Frontal cortex (tissue), 4 donors: ENCODE measurements around the gene SP4. TPM values are rescaled to one million over a fixed set of nuclear protein-coding genes. Genes with fewer than 3 reads are reported as not detected.
A peak's percentile ranks its signal among the peaks of the same experiment; 100 is the strongest.

Experiments
- DNase-seq, 2 donors: peaks; one replicate each; pipeline ENCODE4 v3.0.0; 2012; ENCODE audit warnings: low spot score in 2 of 2
- FAIRE-seq: peaks from 2 replicates; lab custom pipeline; 2012; peaks lifted over from hg19 to GRCh38; lab: Jason Lieb, UNC
- total RNA-seq: library from RNA; depleted of rRNA; stranded (reverse); fragments of >200 nt; gene quantifications from one replicate; pipeline ENCODE4 v1.2.3, GENCODE V29; 2014
- donor health status: control.
- donor health status: control.
- donor health status: control.

Gene SP4
- total RNA-seq: 74.6 TPM

DNA sequence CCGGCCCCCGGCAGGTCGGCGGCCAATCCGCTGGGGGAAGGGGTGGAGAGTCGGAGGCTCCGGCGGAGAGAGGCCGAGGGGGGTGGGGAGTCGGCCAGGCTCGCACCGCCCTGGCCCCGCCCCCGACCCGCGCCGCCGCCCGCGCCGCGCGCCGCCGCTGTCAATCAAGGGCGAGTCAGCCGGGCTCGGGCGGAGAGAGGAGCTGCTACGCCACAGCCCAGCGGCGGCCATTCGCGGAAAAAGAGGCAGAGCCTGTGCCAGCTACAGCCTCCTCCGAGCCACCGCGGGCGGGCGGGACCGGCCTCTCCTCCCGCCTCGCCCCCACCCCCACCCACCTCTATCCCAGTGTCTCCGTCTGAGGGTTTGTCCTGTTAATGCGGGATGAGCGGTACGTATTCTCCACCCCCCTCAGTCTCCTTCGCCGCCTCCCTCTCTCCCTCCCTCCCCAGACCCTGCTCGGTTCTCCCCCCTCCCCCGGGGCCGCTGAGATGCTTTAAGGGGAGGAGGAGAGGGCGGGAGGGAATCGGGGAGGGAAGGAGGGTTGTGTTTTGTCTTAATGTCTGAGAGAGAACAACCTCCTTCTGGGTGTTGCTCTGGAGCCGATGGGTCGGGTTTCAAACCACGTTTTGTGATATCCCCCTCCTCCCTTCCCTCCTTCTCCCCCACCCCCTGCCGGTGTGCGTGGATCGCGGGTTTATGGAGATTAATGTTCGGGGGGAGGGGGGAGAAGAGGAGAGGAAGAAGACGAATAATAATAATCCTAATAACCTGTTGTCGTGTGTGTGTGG, at the start of gene SP4:
Gene SP4 (plus strand): TSS at position 213 of the 788 bp plus-strand sequence. CDS start 169 bp downstream, at position 382.
- DNase-seq (peak; percentile 93), FAIRE-seq (no peak)

DNA sequence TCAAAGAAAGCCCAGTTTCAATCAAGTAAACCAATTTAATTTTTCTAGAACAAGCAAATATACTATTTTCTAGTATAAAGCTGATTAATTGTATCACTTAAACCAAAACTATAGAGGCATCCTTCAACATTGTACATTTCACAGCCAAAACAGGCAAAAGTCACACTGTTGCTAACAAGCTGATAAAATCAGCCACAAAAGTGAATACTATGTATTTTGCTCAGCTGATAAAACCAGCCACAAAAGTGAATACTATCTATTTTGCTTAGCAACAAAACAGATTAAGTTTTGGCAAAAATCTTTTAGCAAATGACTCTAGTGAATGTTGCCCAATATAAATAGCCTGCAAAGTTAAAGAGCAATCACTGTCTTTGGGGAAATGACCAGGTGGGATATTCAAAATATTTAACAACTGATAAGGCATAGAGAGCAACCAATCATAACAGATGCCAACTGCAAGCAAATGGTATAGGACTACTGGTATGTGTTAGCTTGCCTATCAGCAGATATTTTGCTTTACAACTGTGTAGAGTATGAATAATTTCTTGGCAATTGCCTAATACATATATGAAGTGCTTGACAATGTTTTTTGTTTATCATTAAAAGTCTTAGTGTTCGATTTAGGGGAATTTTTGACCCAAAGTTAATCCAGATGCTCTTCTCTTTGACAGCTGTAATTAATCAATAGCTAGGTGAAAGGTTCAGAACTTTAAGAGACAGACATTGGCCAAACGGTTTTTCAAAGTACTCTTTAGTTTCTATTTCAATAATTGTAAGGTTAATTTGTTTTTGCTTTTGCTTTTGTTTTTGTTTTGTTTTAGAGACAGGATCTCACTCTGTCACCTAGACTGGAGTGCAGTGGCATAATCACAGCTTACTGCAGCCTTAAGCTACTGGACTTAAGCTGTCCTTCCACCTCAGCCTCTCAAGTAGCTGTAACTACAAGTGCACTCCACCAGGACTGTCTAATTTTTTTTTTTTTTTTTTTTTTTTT, 44.4 kb upstream of the SP4 start:
- DNase-seq (no peak), FAIRE-seq (no peak)

DNA sequence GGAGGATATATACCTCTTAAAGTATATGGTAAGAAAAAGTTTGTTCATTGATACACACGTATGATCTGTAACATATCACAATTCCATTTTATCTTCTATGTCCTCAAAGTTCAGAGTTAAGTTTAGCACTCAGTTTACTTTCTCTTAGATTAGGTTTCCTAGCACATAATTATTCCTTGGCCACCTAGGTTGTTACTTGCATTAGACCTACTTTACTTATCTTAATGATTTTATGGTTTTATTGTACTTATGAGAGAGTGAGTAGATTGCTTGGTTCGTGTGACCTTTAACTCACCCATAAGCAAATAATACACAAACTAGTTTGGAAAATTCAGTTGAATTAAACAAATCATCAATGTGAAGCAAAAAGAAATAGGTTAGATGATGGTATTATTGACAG, 33.9 kb upstream of the SP4 start:
- DNase-seq (no peak), FAIRE-seq (no peak)

DNA sequence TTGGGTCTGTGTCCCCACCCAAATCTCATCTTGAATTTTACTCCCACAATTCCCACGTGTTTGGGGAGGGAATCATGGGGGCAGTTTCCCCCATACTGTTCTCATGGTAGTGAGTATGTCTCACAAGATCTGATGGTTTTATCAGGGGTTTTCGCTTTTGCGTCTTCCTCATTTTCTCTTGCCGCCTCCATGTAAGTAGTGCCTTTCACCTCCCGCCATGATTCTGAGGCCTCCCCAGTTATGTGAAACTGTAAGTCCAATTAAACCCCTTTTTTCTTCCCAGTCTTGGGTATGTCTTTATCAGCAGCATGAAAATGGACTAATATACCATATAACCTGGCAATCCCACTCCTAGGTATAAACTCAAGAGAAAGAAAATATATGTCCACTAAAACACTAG, 25.9 kb upstream of the SP4 start:
- DNase-seq (no peak), FAIRE-seq (no peak)

DNA sequence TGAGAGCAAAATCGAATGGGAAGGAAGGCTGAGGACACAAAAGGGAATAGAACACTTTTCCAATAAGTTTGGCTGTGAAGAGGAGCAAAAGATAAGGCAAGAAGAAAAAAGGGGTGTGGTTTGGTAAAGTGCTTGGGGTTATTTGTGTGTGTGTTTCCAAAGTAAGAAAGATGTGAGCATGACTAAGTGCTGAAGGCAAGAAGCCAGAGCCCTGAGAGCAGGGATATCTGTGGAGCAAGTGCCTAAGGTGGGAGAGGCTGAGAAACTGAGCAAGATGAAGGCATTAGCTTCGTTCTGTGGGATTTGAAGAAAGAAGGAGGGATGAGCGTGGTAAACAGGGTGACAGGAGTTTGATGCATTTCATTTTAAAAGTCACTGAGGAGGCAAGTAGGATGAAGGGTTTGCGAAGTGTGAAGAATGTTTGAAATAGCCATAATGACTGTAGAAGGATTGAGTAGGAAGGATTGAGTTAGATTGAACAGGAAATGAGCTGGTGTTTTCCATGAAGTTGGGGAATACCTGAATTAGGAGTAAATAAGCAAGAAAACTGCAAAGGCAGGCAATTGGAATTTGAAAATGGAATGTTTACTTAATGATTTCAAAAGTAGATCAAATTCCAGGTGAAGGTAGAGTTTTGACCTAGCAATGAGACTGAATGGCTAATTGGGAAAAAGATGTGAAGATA, 19.9 kb upstream of the SP4 start:
- FAIRE-seq (no peak), DNase-seq (no peak)

DNA sequence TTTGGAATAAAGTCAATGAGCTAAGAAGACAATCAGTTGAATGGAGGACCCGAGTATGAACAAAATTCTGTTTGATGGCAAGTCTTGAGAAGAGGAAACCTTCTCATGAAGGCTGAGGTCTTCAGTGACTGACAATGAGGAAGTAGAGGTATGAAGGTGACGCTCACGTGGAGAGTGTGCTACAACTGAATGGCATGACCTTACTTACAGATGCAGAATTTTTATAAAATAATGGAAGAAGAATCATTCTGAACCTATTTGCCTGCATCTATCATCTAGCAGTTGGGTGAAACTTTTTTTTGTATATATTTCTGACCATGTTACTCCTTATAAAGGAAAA, 19.4 kb upstream of the SP4 start:
- no peak for FAIRE-seq

DNA sequence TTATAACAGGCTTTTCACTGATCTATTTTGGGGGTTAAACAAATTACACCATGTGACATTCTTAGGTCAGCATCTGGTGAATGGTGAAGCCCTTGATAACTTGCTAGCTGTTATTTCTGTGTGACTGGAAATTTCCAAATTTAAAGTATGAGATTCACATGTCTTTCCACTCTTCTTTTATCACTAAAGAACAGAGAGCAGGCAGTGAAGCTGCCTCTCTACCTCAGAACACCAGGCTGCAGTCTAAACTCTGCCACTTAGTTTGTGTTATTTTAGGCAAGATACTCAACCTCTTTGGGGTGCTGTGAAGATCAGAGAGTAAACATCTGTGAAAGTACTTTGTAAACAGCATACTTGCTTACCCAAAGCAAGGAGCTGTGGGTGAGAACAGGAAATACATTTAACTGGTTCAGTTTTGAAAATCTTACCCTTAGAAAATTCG, 15.5 kb upstream of the SP4 start:
- DNase-seq (no peak), FAIRE-seq (no peak)

More for the DNA sequence above, 19.4 kb upstream of the SP4 start:
- no peak for DNase-seq

DNA sequence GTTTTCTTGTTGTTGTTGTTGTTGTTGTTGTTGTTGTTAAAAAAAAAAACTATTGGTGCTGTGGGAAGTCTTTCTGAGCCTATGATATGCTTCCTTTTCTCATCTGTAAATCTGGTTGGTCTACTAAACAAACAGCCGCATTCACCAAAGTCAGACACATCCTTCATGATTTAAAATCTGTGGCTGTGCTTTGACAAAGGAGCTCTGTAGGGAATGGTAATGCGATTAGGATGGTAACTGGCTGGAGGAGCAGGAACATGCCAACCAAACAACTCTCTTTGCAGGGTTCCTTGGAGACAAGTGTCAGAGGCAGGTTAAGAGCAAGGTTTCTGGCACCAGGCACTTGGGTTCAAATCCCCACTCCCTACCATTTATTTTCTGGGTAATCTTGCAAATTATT, 14.9 kb upstream of the SP4 start:
- no peak for FAIRE-seq
- peak; percentile 30 to 40 for DNase-seq

DNA sequence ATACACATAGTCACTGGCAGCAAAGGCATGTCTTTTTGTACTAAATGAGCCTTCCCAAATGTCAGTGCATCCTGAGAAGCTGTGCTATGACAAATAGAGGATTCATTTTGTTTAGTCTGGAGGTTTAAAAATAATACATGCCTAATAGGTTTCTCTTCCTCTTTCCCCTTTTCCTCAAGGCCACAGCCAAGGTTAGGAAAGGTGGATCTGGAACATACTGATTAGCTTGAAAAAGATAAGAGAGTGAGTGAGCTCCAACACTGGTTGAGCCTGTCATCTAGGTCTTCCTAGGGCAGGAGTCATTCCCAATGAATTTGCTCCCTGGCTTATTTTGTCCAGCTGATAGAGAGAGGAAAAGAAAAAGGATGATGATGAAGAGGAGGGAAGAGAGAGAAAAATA, 14.4 kb upstream of the SP4 start:
- no peak for DNase-seq
- no peak for FAIRE-seq

DNA sequence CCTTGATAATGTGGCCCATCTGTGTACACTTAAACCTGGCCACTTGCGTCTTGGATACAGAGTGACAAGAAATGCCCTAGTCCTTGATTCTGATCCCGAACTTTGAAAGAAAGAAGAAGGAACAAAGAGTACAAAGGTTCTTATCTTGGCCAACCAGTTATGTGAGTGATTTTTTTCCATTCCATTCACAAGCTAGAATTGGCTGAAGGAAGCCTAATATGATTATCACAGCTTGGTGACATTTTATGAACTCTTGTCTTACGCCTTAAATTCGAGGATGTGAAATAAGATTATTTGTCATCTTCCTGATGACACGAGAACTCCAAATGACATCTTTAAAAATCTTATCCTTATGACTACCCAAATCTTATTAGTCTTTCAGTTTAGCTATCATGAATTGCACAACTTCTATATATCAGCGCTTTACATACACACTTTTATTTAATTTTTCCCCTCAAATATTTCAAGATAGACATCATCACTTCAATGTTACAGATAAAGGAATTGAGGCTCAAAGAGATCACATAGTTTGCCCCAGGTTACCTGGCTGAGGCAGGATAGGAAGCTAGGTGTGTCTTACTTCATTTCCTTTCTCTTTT, 13.0 kb upstream of the SP4 start:
- FAIRE-seq (no peak), DNase-seq (no peak)

DNA sequence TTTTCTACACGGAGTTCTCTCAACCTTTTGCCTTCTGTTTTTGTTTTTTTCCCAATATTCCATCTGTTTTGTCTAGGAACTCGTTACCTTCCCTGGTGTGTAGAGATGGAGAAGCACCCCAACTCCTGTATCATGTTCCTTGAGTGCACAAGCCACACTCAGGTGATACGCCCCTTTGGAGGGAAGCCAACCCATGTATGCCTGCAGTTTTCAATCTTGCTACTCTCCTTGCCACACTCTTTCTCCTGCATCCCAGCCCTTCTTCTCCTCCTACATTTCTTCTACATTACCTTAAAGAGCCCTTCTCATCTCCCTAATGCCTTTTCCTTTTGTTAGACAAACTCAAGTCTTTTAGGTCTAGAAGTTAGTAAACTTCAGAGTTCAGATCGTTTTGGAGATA, 10.2 kb upstream of the SP4 start:
- DNase-seq (no peak), FAIRE-seq (no peak)

DNA sequence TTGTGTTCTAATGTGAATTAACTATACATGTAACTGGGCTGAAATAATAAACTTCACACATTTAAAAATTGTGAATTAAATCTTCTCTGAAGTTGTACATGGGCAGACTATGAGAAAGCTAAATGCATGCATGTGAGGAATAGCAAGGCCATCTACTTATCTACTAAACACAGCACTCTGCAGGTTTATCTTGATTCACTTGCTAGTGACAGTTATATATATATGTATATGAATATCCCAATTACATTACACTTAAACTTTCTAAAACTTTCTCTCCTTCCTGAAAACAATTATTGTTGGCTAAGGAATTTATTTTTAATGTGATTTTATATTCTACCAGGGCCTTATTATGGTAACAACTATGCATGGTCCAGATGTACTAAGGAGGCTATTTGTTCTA, 5.1 kb upstream of the SP4 start:
- FAIRE-seq: no peak
- DNase-seq: no peak

DNA sequence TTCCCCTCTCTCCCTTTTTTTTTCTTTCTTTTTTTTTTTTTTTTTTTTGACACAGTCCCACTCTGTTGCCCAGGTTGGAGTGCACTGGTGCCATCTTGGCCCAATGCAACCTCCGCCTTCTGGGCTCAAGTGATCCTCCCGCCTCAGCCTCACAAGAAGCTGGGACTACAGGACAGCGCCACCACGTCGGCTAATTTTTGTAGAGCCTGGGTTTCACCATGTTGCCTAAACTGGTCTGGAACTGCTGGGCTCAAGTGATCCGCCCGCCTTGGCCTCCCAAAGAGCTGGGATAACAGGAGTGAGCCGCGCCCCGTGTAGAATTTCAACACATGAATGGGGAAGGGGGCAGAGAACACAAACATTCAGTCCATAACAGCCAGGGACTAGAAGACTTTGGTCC, 2.6 kb upstream of the SP4 start:
- no peak for DNase-seq
- FAIRE-seq: no peak

DNA sequence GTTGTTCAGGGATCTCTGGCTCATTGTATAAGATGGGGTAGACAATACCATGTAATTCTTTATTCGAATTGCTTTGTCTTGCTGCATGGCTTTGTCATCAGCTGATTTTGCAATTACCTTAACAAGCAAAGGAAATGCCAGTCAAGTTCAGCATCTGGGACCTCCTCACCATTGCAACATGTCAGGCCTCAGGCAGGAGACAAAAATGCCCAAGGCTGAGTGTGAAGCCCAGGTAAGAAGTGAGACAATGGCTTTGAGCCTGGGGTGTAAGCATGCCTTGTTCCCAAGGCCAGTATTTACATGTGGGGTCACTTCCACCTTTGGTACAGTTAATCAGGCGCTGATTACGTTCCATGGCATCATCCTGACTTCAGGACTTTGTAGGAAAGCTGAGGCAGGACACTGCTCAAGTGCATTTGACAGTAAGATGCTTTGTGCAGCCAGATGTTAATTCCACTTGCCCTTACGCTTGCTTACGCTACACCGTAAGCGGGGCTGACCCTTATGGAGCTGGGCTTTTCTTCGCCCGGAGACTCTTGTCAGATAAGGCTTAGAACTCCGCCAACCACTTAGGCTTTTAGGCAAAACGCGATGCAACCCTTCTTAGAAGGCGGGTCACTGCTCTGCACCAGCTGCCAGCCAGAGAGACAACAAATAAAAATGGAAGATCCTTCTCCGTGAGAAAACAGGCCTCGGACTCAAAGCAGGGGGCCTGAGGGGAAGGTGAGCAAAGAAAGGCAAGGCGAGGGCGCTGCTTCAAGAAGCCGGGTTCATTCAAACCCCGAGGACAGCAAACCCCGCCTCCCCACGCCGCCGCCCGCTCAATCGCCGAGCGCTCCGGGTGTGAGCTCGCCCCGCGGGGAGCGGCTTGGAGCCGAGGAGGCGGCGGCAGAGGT, 1.3 kb upstream of the SP4 start:
- DNase-seq (no peak), FAIRE-seq (no peak)

DNA sequence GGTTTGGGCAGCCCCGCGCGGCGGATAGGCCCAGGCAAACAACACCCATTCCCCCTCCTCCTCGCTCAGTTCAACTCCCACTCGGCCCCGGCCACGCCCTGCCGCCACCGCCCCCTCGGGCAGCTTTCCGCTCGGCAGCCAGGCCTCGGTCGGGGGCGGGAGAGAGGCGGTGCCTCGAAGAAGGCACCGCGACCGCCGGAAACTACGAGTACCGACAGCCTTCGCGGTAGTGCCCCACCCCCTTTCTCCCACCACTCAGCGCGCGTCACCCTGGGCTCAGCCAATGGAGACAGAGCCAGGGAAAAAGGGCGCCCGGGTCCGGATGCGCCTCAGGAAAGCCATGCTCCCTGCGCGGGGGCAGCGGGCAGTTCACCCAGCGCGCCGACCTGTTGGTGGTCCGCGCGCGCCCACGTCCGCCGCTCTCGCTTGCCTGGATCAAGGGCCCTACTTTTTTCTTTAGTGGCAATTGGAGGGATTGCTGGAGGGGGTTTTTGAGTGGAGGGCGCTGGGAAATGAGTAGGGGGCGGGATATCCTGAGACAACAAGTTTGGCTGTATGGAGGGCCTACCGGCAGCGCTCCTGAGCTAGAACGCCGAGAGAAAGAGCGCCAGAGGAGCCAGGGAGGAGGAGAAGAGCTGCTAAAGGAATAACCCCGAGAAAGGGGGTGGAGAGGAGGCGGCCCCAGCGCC, 557 bp upstream of the SP4 start:
- DNase-seq: peak; percentile 95 to 96
- FAIRE-seq: peak; percentile 36

DNA sequence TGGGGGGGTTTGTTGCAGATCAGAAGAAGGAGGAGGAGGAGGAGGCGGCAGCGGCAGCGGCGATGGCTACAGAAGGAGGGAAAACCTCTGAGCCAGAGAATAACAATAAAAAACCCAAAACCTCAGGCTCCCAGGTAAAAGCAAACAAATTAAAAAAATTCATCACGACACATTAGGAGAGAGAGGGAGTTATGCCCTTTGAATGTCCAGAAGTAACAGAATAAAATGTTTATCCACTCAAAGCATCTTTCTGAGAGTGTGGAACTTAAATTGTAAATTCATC, 717 bp downstream of the SP4 start:
- no peak for DNase-seq
- FAIRE-seq: no peak

DNA sequence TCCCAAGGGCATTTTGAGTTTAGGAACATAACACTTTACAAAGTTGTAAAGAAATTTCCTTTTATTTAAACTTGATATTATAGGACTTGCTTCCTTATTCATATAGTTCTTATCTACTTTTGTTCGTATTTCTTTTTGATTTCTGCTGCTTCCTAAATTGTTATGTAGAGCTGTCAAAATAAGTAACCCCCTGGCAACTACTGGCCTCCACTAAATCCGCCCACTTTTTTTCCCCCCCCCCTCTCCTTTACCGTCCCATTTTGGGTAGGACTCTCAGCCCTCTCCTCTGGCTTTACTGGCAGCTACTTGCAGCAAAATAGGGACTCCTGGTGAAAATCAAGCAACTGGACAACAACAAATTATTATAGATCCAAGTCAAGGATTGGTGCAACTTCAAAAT, 1.1 kb downstream of the SP4 start:
- no peak for DNase-seq
- no peak for FAIRE-seq

DNA sequence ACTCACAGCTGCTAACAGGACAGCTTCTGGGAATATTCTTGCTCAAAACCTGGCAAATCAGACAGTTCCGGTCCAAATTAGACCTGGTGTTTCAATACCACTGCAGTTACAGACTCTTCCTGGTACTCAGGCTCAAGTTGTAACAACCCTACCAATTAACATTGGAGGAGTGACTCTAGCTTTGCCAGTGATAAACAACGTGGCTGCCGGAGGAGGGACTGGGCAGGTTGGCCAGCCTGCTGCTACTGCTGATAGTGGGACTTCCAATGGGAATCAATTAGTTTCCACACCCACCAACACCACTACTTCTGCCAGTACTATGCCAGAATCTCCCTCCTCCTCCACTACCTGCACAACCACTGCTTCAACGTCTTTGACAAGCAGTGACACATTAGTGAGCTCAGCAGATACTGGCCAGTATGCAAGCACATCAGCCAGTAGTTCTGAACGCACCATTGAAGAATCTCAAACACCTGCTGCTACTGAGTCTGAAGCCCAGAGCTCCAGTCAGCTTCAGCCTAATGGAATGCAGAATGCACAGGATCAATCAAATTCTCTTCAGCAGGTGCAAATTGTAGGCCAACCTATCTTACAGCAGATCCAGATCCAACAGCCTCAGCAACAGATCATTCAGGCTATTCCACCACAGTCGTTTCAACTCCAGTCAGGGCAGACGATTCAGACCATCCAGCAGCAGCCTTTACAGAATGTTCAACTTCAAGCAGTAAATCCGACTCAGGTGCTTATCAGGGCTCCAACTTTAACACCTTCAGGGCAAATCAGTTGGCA, 2.1 kb downstream of the SP4 start:
- no peak for FAIRE-seq
- no peak for DNase-seq
